Thoracic aorta (tissue), 2 donors: Measurements from ENCODE around the gene ERAP2. TPM values are rescaled to one million over a fixed set of nuclear protein-coding genes. Genes with fewer than 3 reads are reported as not detected.

ENCODE experiments used
- ATAC-seq: fragments of 150-250 bp; one replicate; pipeline ENCODE4 v1.8.0; 2017; ENCODE audit warnings: low read depth; ENCODE audit not compliant: insufficient number of reproducible peaks, low FRiP score
- DNase-seq: peaks from one replicate; pipeline ENCODE4 v3.0.0-alpha.2; 2020; ENCODE audit warnings: low spot score
- H3K27ac ChIP-seq, 2 donors: fragments of 200-600 bp; sonication (generic); 1 replicate in 1 of 2; 2 replicates in 1 of 2; pipeline ENCODE4 v1.5.1; 2016; ENCODE audit warnings: mild to moderate bottlenecking in 2 of 2, moderate library complexity in 2 of 2
- H3K27me3 ChIP-seq: fragments of 200-600 bp; sonication (generic); replicated peaks from 2 replicates; pipeline ENCODE4 v1.6.0; 2016; ENCODE audit warnings: mild to moderate bottlenecking; ENCODE audit not compliant: insufficient read depth
- H3K36me3 ChIP-seq: fragments of 200-600 bp; sonication (generic); one replicate; pipeline ENCODE4 v1.5.1; 2016
- H3K4me1 ChIP-seq, 2 donors: fragments of 200-600 bp; sonication (generic); 1 replicate in 1 of 2; 2 replicates in 1 of 2; pipeline versions ENCODE4 v1.5.1 to v1.6.0; 2016; ENCODE audit warnings: low read depth in 2 of 2, mild to moderate bottlenecking in 1 of 2; ENCODE audit not compliant: control insufficient read depth in 1 of 2
- H3K4me3 ChIP-seq: fragments of 200-600 bp; sonication (generic); 2 replicates; pipeline ENCODE4 v1.5.1; 2016; ENCODE audit warnings: mild to moderate bottlenecking
- H3K9me3 ChIP-seq: fragments of 200-600 bp; sonication (generic); 2 replicates; pipeline ENCODE4 v1.5.1; 2016
- CTCF ChIP-seq: fragments of 200-600 bp; sonication (generic); IDR thresholded peaks from one replicate; pipeline ENCODE4 v1.5.1; 2019; ENCODE audit warnings: antibody characterized with exemption
- total RNA-seq, 2 donors: library from RNA; depleted of rRNA; stranded (reverse); fragments of >200 nt; gene quantifications; one replicate each; pipeline versions ENCODE4 v1.1.0 to v1.2.3, GENCODE V29; 2016

Gene ERAP2
- total RNA-seq, 2 donors from 2014 or later: 15.8 to 18.3 TPM

- Histone ChIP-seq H3K27me3 (no peaks in the 10 kb centered on the region), H3K4me1 (peaks cover 0 to 5% of the 10 kb centered on the region in 2 donors), H3K36me3 (no peaks in the 10 kb centered on the region), H3K4me3 (no peak overlapping the region), H3K9me3 (no peaks in the 10 kb centered on the region), H3K27ac (no peak overlapping the region)
- DNase-seq (no peak), ATAC-seq (no peak)
- TF ChIP-seq CTCF: no peak
Measured at GRCh38 chr5:96856371-96856770, 19.9 kb upstream of the ERAP2 start.

GRCh38 chr5:96857454-96857853, 18.8 kb upstream of the ERAP2 start:
- DNase-seq (no peak), ATAC-seq (no peak)
- Histone ChIP-seq H3K36me3 (no peaks in the 10 kb centered on the region), H3K4me3 (no peak overlapping the region), H3K9me3 (no peaks in the 10 kb centered on the region), H3K27ac (no peak overlapping the region), H3K27me3 (no peaks in the 10 kb centered on the region), H3K4me1 (peaks cover 0 to 5% of the 10 kb centered on the region in 2 donors)
- TF ChIP-seq CTCF: no peak

- DNase-seq (no peak), ATAC-seq (no peak)
- no peak overlapping the region for H3K27ac ChIP-seq
- H3K36me3 ChIP-seq: no peaks in the 10 kb centered on the region
- H3K4me3 ChIP-seq: no peak overlapping the region
- no peaks in the 10 kb centered on the region for H3K27me3 ChIP-seq
- H3K4me1 ChIP-seq: peaks cover 0 to 3% of the 10 kb centered on the region in 2 donors
- TF ChIP-seq CTCF: no peak
- H3K9me3 ChIP-seq: no peaks in the 10 kb centered on the region
Measured at GRCh38 chr5:96857924-96858323, 18.4 kb upstream of the ERAP2 start.

- H3K4me3 ChIP-seq: no peak overlapping the region
- no peaks in the 10 kb centered on the region for H3K9me3 ChIP-seq
- TF ChIP-seq CTCF: no peak
- ATAC-seq: no peak
- H3K27ac ChIP-seq: no peak overlapping the region
- H3K27me3 ChIP-seq: no peaks in the 10 kb centered on the region
- H3K36me3 ChIP-seq: no peaks in the 10 kb centered on the region
- H3K4me1 ChIP-seq: no peaks in the 10 kb centered on the region
- DNase-seq: no peak
Measured at GRCh38 chr5:96859375-96859774, 16.9 kb upstream of the ERAP2 start.

GRCh38 chr5:96861076-96861475, 15.2 kb upstream of the ERAP2 start:
- no peaks in the 10 kb centered on the region for H3K27me3 ChIP-seq
- no peak overlapping the region for H3K27ac ChIP-seq
- H3K4me3 ChIP-seq: no peak overlapping the region
- ATAC-seq (no peak), DNase-seq (no peak)
- no peaks in the 10 kb centered on the region for H3K36me3 ChIP-seq
- no peak for TF ChIP-seq CTCF
- no peaks in the 10 kb centered on the region for H3K4me1 ChIP-seq
- no peaks in the 10 kb centered on the region for H3K9me3 ChIP-seq
